Karpas-422 (cell line): ENCODE data around the gene SYNDIG1L. TPM values are rescaled to one million over a fixed set of nuclear protein-coding genes. Genes with fewer than 3 reads are reported as not detected.

Experiments
- DNase-seq: peaks from one replicate; pipeline ENCODE4 v3.0.0-alpha.2; 2015
- H2AFZ ChIP-seq: fragments of 200-600 bp; sonication (generic); 2 replicates; pipeline ENCODE4 v1.6.1; 2014; ENCODE audit warnings: antibody characterized with exemption, low read length, mixed read lengths
- H3K27ac ChIP-seq: fragments of 200-600 bp; sonication (generic); 2 replicates; pipeline ENCODE4 v1.5.1; 2014; ENCODE audit warnings: mild to moderate bottlenecking, low read length, moderate library complexity
- H3K27me3 ChIP-seq: fragments of 200-600 bp; sonication (generic); 2 replicates; pipeline ENCODE4 v1.6.1; 2014; ENCODE audit warnings: low read length, mixed read lengths
- H3K36me3 ChIP-seq: fragments of 200-600 bp; sonication (generic); 2 replicates; pipeline ENCODE4 v1.6.1; 2014; ENCODE audit warnings: low read length, mixed read lengths; ENCODE audit not compliant: insufficient read depth
- H3K4me1 ChIP-seq: fragments of 200-600 bp; sonication (generic); 2 replicates; pipeline ENCODE4 v1.6.1; 2014; ENCODE audit warnings: mild to moderate bottlenecking, low read length, mixed read lengths
- H3K4me2 ChIP-seq: fragments of 200-600 bp; sonication (generic); 2 replicates; pipeline ENCODE4 v1.6.1; 2014; ENCODE audit warnings: low read length, low read depth, mild to moderate bottlenecking; ENCODE audit not compliant: poor library complexity, severe bottlenecking
- H3K4me3 ChIP-seq: fragments of 200-600 bp; sonication (generic); 2 replicates; pipeline ENCODE4 v1.5.1; 2014; ENCODE audit warnings: mild to moderate bottlenecking, antibody characterized with exemption, low read length, mixed read lengths
- H3K79me2 ChIP-seq: fragments of 200-600 bp; sonication (generic); 2 replicates; pipeline ENCODE4 v1.6.1; 2014; ENCODE audit warnings: mild to moderate bottlenecking, low read length, mixed read lengths
- H3K9ac ChIP-seq: fragments of 200-600 bp; sonication (generic); 2 replicates; pipeline ENCODE4 v1.6.0; 2014; ENCODE audit warnings: low read length
- H3K9me2 ChIP-seq: fragments of 200-600 bp; sonication (generic), shearing (Covaris generic); replicated peaks from 2 replicates; pipeline ENCODE4 v1.6.0; 2014; ENCODE audit warnings: mild to moderate bottlenecking, low read length, moderate library complexity; ENCODE audit not compliant: insufficient read depth
- H3K9me3 ChIP-seq: fragments of 300-700, 200-600 bp; sonication (generic); 2 replicates; pipeline ENCODE4 v1.6.1; 2014; ENCODE audit warnings: low read length, mixed read lengths
- H4K20me1 ChIP-seq: fragments of 200-600 bp; sonication (generic); 2 replicates; pipeline ENCODE4 v1.6.1; 2014; ENCODE audit warnings: mild to moderate bottlenecking, antibody characterized with exemption, low read length, low read depth; ENCODE audit not compliant: insufficient read depth
- total RNA-seq: library from RNA; depleted of rRNA; stranded (reverse); fragments of >200 nt; shearing (Covaris generic); gene quantifications from 2 replicates; pipeline ENCODE4 v1.2.3, GENCODE V29; 2014; ENCODE audit warnings: low replicate concordance

SYNDIG1L gene
- total RNA-seq, 1 experiment from 2014 or later: not detected

DNA sequence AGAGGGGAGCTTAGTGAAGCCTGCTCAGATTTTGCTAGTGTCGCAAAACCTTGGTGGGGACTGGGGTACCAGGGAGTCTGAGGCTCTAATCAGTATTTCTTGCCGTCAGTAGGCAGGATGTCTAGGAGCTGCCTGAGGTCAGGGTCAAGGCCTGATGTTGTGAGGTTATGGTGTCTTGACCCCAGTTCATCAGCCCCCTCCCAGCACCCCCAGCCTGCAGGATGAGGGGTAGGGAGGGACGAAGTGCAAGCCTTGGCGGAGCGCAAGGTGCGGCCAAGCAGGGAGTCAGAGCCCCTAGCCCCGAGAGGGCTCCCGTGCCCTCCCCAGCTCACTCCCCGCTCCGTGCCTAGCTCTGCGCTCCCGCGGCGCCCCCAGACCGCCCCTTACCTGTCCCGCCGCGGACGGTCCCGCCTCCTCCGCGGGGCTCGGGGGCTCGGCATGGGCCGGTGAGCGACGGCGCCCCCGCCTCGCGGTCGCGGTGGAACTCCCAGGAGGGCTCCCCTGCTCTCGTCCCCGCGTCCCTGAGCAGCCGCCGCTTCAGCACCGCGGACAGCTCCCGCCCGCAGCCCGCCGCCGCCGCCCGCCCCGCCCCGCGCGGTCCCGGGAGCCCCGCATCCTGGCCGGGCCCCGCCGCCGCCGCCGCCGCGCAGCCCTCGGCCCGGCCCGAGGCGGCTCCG lies 347 bp downstream of the SYNDIG1L start:
- H3K4me1 ChIP-seq: peaks cover 8% of the 10 kb centered on the region
- H3K36me3 ChIP-seq: no peaks in the 10 kb centered on the region
- no peaks in the 10 kb centered on the region for H3K9me2 ChIP-seq
- no peaks in the 10 kb centered on the region for H4K20me1 ChIP-seq
- no peak overlapping the region for H3K4me2 ChIP-seq
- no peaks in the 10 kb centered on the region for H3K9me3 ChIP-seq
- H3K27ac ChIP-seq: no peak overlapping the region
- no peak overlapping the region for H2AFZ ChIP-seq
- no peaks in the 10 kb centered on the region for H3K27me3 ChIP-seq
- no peak overlapping the region for H3K4me3 ChIP-seq
- H3K9ac ChIP-seq: no peak overlapping the region
- no peak for DNase-seq
- H3K79me2 ChIP-seq: no peaks in the 10 kb centered on the region

DNA sequence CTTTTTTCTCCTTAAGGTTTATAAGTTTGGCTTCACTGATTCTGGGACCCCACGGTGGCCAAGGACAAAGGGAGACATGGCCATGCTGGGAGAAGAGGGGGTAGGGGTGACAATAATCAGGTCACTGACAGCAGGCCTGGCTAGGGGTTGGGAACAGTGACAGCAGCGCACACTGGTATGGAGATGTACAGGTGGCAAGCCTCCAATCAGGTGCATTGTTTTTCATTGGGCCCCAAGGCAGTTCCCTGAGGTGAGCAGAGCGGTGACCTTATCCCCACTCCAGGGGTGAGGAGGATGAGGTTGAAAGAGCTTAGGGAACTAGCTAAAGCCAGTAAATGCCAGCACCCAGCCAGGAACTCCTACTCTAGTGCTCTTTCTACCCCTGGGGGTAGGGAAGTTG lies 1.4 kb downstream of the SYNDIG1L start:
- no peak overlapping the region for H3K27ac ChIP-seq
- no peaks in the 10 kb centered on the region for H3K9me3 ChIP-seq
- H2AFZ ChIP-seq: no peak overlapping the region
- H3K4me3 ChIP-seq: no peak overlapping the region
- peaks cover 7% of the 10 kb centered on the region for H3K4me1 ChIP-seq
- no peak for DNase-seq
- H3K9me2 ChIP-seq: no peaks in the 10 kb centered on the region
- H3K4me2 ChIP-seq: no peak overlapping the region
- H3K36me3 ChIP-seq: no peaks in the 10 kb centered on the region
- no peaks in the 10 kb centered on the region for H3K79me2 ChIP-seq
- H4K20me1 ChIP-seq: no peaks in the 10 kb centered on the region
- no peak overlapping the region for H3K9ac ChIP-seq
- H3K27me3 ChIP-seq: no peaks in the 10 kb centered on the region

DNA sequence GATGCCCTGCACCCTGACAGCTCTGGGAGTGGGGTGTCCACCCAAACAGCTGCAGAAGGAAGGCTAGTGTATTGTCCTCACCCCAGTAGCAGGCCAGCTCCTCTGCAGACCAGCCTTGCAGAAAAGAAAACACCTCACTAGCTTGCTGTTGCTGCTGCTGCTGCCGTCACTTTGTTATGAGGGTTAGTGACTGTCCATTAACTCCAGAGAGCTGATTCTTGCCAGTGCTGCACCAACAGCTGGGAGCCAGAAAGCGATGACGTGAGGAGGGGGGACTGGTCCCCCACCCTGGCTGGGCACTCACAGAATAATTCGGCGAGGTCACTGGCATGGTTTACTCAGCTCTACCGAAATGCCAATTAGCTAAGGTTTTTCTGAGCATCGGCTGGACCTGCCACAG lies 2.8 kb downstream of the SYNDIG1L start:
- Histone ChIP-seq H4K20me1 (no peaks in the 10 kb centered on the region), H3K4me3 (no peak overlapping the region), H3K27me3 (no peaks in the 10 kb centered on the region), H3K4me2 (no peak overlapping the region), H3K9me2 (no peaks in the 10 kb centered on the region), H3K9ac (no peak overlapping the region), H3K27ac (no peak overlapping the region), H2AFZ (no peak overlapping the region), H3K4me1 (0 out of 2 replicates have a peak, but pooled peaks cover 3% of the 10 kb centered on the region), H3K79me2 (no peaks in the 10 kb centered on the region), H3K36me3 (no peaks in the 10 kb centered on the region), H3K9me3 (no peaks in the 10 kb centered on the region)
- DNase-seq: no peak

DNA sequence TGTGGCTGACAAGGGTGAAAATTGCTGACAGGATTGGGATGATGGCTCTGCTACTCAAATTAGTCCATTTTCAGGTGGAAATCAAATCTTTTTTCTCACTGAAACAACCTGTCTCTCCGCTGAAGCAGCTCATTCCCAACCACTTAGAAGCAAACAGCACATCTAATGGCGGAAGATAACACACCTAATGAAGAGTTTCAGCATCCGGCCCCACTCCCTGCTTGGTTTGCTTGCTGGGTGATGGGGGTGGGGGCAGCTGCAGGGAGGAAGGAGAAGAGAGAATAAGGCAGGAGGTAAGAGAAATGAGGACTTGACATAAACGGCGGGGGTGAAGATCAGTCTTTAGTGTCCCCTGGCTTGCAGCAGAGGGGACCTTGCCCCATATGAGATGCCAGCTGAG lies 4.0 kb downstream of the SYNDIG1L start:
- DNase-seq: no peak
- Histone ChIP-seq H2AFZ (no peak overlapping the region), H3K4me2 (no peak overlapping the region), H4K20me1 (no peaks in the 10 kb centered on the region), H3K4me3 (no peak overlapping the region), H3K9me3 (no peaks in the 10 kb centered on the region), H3K36me3 (no peaks in the 10 kb centered on the region), H3K79me2 (no peaks in the 10 kb centered on the region), H3K9me2 (no peaks in the 10 kb centered on the region), H3K4me1 (peaks cover 11% of the 10 kb centered on the region; the same call in 1 of the 2 replicates), H3K9ac (no peak overlapping the region), H3K27ac (no peak overlapping the region), H3K27me3 (no peaks in the 10 kb centered on the region)

DNA sequence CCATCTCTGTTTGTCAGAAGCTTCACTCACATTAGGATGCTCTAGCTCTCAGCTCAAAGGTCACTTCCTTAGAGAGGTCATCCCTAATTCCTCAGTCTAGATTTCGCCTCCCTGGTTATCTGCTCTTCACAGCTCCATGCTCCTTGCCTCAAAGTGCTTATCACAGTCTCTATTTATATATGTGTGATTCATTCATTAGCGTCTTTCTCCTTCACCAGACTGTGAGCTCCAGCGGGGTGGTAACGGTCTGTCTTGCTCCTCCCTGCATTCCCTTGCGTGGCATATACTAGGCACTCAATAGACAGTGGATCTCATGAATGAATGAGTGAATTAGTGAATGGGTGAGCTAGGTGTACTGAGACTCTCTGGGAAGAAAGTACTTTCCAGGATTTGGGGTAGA lies 6.9 kb downstream of the SYNDIG1L start:
- H3K36me3 ChIP-seq: no peaks in the 10 kb centered on the region
- no peak overlapping the region for H3K4me2 ChIP-seq
- no peaks in the 10 kb centered on the region for H3K9me2 ChIP-seq
- H3K4me3 ChIP-seq: no peak overlapping the region
- no peaks in the 10 kb centered on the region for H3K79me2 ChIP-seq
- H3K27ac ChIP-seq: no peak overlapping the region
- no peaks in the 10 kb centered on the region for H3K9me3 ChIP-seq
- H4K20me1 ChIP-seq: no peaks in the 10 kb centered on the region
- no peaks in the 10 kb centered on the region for H3K27me3 ChIP-seq
- DNase-seq: no peak
- H3K4me1 ChIP-seq: peaks cover 11% of the 10 kb centered on the region; the same call in 1 of the 2 replicates
- no peak overlapping the region for H2AFZ ChIP-seq
- no peak overlapping the region for H3K9ac ChIP-seq

DNA sequence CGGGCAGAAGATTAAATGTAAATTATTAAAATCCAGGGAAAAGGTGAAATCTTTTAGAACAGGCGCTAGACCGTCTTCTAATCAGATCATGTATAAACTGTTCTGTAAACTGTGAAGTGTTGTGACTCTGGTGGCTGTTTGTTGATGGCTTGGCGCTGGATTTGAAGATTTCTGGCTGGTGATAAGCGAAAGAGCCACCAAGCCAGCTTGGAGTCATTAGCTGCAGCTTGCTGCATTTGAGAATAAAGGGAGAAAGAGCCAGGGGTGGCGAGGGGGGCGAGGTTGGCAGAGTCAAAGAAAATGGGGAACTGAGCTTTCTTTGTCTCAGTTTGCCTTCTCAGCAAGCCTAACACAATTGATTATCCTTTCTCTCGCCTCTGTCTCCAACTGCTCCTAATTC lies 8.0 kb downstream of the SYNDIG1L start:
- peaks cover 11% of the 10 kb centered on the region; the same call in 1 of the 2 replicates for H3K4me1 ChIP-seq
- no peaks in the 10 kb centered on the region for H4K20me1 ChIP-seq
- H2AFZ ChIP-seq: no peak overlapping the region
- H3K79me2 ChIP-seq: no peaks in the 10 kb centered on the region
- H3K4me2 ChIP-seq: no peak overlapping the region
- no peak for DNase-seq
- H3K27ac ChIP-seq: no peak overlapping the region
- no peaks in the 10 kb centered on the region for H3K36me3 ChIP-seq
- H3K9me3 ChIP-seq: no peaks in the 10 kb centered on the region
- no peak overlapping the region for H3K9ac ChIP-seq
- no peaks in the 10 kb centered on the region for H3K27me3 ChIP-seq
- H3K9me2 ChIP-seq: no peaks in the 10 kb centered on the region
- H3K4me3 ChIP-seq: no peak overlapping the region

DNA sequence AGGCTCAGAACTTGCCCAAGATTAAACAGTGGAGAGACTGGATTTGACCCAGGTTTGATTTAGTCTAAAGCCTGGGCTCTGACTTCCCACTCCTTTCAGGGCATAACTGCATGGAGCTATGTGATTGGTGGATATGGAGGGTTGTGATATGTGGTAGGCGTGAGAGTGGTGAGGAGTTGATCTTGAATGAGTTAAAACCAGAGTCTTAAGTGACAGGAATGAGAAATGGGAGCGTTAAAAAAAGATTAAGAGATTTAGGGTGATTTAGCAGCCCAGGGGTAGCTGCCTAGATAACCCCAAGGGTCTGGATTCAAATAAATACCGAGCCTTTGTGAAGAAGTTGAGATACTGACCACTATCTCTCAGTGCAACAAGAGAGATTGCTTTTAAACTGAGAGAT lies 8.4 kb downstream of the SYNDIG1L start:
- Histone ChIP-seq H3K4me3 (no peak overlapping the region), H3K9me2 (no peaks in the 10 kb centered on the region), H3K4me2 (no peak overlapping the region), H3K9me3 (no peaks in the 10 kb centered on the region), H3K36me3 (no peaks in the 10 kb centered on the region), H3K27me3 (no peaks in the 10 kb centered on the region), H3K27ac (no peak overlapping the region), H2AFZ (no peak overlapping the region), H3K9ac (no peak overlapping the region), H4K20me1 (no peaks in the 10 kb centered on the region), H3K4me1 (peaks cover 11% of the 10 kb centered on the region; the same call in 1 of the 2 replicates), H3K79me2 (no peaks in the 10 kb centered on the region)
- DNase-seq: no peak

DNA sequence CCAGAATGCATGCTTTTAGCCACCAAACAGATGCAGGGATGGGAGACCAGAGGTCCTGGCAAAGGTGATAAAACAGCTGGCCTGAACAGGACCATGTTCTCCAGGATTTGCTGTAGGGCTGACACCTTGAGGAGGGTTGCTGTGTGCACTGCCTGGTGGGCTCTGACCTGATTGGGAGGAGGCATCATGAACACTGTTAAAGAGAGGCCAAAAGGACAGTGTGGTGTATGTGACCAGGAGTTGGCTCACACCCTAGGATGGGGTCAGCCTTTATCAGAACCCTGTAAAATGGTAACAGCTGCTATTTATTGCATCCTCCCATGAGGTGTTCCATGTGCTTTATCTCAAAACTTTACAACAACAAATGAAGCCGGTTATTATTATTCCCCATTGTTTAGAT lies 8.8 kb downstream of the SYNDIG1L start:
- H3K9me3 ChIP-seq: no peaks in the 10 kb centered on the region
- H3K4me3 ChIP-seq: no peak overlapping the region
- H3K27ac ChIP-seq: no peak overlapping the region
- no peak overlapping the region for H3K9ac ChIP-seq
- no peaks in the 10 kb centered on the region for H3K9me2 ChIP-seq
- H2AFZ ChIP-seq: no peak overlapping the region
- H3K4me1 ChIP-seq: peaks cover 11% of the 10 kb centered on the region; the same call in 1 of the 2 replicates
- H3K27me3 ChIP-seq: no peaks in the 10 kb centered on the region
- no peak overlapping the region for H3K4me2 ChIP-seq
- no peak for DNase-seq
- no peaks in the 10 kb centered on the region for H4K20me1 ChIP-seq
- no peaks in the 10 kb centered on the region for H3K79me2 ChIP-seq
- H3K36me3 ChIP-seq: no peaks in the 10 kb centered on the region
